Measurements from ENCODE around the gene NGRN.

The NGRN gene

DNA sequence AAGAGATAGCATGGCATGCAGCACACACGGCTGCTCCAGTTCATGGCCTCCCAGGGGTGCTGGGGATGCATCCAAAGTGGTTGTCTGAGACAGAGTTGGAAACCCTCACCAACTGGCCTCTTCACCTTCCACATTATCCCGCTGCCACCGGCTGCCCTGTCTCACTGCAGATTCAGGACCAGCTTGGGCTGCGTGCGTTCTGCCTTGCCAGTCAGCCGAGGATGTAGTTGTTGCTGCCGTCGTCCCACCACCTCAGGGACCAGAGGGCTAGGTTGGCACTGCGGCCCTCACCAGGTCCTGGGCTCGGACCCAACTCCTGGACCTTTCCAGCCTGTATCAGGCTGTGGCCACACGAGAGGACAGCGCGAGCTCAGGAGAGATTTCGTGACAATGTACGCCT lies 36.5 kb upstream of the NGRN start:
- TF ChIP-seq, protein P1, sequence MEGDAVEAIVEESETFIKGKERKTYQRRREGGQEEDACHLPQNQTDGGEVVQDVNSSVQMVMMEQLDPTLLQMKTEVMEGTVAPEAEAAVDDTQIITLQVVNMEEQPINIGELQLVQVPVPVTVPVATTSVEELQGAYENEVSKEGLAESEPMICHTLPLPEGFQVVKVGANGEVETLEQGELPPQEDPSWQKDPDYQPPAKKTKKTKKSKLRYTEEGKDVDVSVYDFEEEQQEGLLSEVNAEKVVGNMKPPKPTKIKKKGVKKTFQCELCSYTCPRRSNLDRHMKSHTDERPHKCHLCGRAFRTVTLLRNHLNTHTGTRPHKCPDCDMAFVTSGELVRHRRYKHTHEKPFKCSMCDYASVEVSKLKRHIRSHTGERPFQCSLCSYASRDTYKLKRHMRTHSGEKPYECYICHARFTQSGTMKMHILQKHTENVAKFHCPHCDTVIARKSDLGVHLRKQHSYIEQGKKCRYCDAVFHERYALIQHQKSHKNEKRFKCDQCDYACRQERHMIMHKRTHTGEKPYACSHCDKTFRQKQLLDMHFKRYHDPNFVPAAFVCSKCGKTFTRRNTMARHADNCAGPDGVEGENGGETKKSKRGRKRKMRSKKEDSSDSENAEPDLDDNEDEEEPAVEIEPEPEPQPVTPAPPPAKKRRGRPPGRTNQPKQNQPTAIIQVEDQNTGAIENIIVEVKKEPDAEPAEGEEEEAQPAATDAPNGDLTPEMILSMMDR (conservative IDR thresholded peaks at IDR 0.05; ENCODE audit: low read depth), result no peak
- peak overlapping the region; percentile 94 for H3K27ac ChIP-seq
- ChIA-PET CTCF (interaction anchor here (0.6 to 0.7 kb wide), 3 partner anchors 14 to 91 kb away, joined by 5 to 9 read pairs (median 5); no protein-coding TSS in a partner anchor), POLR2A (ENCODE audit: low non-redundant PET) (interaction anchor here (0.9 kb wide), 1 partner anchor 39 kb away, joined by 3 read pairs; no protein-coding TSS in a partner anchor)
- DNase-seq (ENCODE audit: low spot score), result no peak

DNA sequence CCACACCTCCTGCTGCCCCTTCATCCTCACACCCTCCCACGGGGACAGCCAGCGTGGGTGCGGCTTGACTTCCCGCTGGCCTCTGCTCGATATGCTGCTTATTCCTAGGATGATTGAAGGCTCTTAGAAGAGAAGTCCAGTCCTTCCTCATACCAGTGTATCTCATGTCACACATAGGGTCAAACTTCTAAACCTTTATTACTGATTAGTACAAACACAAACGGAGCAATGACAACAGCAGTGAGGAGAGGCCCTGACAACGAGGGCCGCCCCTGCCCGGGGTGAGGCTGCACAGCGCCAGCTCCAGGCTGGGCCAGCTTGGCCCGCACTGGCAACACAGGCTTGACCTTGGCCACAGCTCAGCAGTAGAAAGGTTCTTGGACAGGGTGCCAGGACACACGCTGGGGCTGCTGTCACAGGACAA lies 35.4 kb upstream of the NGRN start:
- DNase-seq (ENCODE audit: low spot score), result no peak
- H3K27ac ChIP-seq, result peak overlapping the region; percentile 94
- CTCF ChIA-PET, result interaction anchor here (0.6 kb wide), 1 partner anchor 7 kb away, joined by 3 read pairs; no protein-coding TSS in a partner anchor
- TF ChIP-seq, protein P1 (conservative IDR thresholded peaks at IDR 0.05; ENCODE audit: low read depth), result no peak
- POLR2A ChIA-PET (ENCODE audit: low non-redundant PET), result no interaction called here

DNA sequence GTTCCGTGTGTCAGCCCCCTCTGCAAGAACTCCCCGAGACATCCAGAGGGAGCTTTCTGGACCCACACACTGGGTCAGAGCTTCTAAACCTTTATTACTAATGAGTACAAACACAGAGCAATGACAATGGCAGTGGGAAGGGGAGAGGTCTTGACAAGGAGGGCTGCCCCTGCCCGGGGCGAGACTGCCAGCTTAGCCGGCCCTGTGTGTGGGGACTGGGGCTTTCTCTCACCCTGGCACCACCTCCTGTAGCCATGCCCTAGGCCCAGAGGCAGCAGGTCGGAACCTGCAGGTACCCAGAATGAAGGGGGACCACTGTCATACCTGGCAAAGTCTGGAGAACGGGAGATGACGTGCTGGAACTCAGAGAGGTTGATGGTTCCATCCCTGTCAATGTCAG lies 34.9 kb upstream of the NGRN start:
- TF ChIP-seq, protein P1 (conservative IDR thresholded peaks at IDR 0.05; ENCODE audit: low read depth), result no peak
- POLR2A ChIA-PET (ENCODE audit: low non-redundant PET), result no interaction called here
- CTCF ChIA-PET, result interaction anchor here (0.6 kb wide), 1 partner anchor 8 kb away, joined by 3 read pairs; no protein-coding TSS in a partner anchor
- peak overlapping the region; percentile 94 for H3K27ac ChIP-seq
- no peak for DNase-seq (ENCODE audit: low spot score)

DNA sequence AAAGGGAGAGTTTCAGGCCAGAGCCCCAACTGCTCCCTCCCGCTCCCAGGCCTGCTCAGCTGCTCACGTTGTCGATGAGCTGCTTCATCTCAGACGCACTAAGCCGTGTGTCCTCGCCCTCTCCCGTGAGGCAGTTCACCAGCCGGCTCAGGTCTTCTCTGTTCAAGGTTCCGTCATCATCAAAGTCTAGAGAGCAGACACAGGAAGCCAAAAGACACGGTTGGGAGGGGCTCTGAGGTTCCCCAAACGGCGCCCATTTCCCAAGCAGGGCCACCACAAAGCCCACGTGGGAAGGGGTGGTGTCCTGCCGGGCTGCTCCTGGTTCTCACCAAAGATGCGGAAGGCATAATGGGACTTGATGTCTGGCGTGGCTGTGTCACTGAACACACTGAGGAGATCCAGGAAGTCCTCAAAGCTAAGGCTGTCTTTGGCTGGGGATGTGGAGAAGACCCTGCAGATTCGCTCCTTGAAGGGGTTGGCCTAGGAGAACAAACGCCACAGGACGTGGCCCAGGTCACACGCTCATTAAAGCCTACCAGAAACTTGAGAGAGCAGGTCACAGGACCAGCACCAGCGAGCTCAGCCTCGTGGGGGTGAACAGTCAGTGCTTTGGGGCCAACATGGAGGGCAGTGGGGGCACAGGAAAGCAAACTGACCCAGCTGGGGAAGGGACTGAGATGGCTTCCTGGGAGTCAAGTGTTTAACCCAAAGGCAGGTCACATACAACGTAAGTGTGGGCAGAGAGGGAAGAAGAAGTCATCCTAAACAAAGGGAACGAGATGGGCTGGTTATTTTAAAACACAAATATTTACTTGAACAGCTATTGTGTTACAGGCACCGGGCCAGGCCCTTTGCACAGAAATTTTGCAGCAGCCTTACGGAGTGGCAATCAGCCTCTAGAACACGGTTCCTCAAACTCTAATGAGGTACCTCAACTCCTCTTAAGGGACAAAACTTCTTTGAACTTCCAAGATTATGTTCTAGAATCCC lies 34.1 kb upstream of the NGRN start:
- TF ChIP-seq, protein P1 (conservative IDR thresholded peaks at IDR 0.05; ENCODE audit: low read depth), result no peak
- no peak for DNase-seq (ENCODE audit: low spot score)
- ChIA-PET CTCF (interaction anchor here (0.6 to 1.8 kb wide), 5 partner anchors 10 to 127 kb away, joined by 3 to 5 read pairs (median 4); no protein-coding TSS in a partner anchor), POLR2A (ENCODE audit: low non-redundant PET) (interaction anchor here (0.6 kb wide), 1 partner anchor 17 kb away, joined by 7 read pairs; no protein-coding TSS in a partner anchor)
- peak overlapping the region; percentile 94 for H3K27ac ChIP-seq

DNA sequence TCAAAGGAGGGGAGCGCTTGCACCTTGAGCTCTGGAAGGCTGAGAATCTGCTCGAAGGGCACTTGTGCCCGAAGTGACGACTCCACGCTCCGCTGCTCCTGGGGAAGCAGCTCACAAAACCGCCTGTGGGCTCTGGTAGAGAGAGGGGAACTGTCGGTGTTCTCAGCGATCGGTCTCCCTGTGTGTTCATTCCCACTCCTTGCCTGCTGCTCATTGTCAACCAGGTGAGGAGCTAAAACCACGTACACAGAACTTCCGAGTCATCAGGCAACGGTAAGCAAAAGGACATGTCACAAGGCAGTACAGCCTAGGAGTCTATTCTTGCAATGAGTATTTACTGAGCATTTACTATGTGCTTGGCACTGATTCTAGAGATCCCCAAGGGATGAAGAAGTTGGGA lies 33.3 kb upstream of the NGRN start:
- TF ChIP-seq, protein P1 (conservative IDR thresholded peaks at IDR 0.05; ENCODE audit: low read depth), result no peak
- ChIA-PET POLR2A (ENCODE audit: low non-redundant PET) (interaction anchor here (0.6 to 2.0 kb wide), 2 partner anchors 20 to 77 kb away, joined by 4 to 6 read pairs; no protein-coding TSS in a partner anchor), CTCF (interaction anchor here (0.6 to 1.8 kb wide), 8 partner anchors 11 to 131 kb away, joined by 3 to 7 read pairs (median 4); no protein-coding TSS in a partner anchor)
- peak overlapping the region; percentile 94 for H3K27ac ChIP-seq
- no peak for DNase-seq (ENCODE audit: low spot score)

DNA sequence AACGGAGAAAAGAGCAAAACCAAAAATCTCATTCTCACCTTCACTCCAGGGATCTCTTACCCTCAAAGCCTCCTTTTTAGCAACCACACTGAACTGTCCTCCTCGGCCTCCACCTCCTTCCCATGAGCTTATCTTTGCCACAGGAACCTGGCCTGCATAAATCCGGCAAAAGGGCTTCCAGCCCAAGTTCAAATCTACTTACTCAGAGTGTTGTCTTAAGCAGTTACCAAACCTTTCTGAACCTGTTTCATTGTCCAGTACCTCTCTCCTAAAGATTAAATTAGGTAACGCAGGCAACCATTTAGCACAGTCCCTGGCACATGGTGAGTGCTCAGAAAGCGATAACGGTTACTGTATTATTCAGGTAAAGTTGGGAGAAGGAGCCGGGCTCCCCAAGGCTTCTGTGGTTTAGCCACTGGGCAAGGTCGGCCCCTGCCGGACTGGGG lies 32.5 kb upstream of the NGRN start:
- TF ChIP-seq, protein P1 (conservative IDR thresholded peaks at IDR 0.05; ENCODE audit: low read depth), result peak; percentile 88
- H3K27ac ChIP-seq, result peak overlapping the region; percentile 94
- CTCF ChIA-PET, result interaction anchor here (0.6 to 1.6 kb wide), 5 partner anchors 20 to 131 kb away, joined by 3 to 7 read pairs (median 4); no protein-coding TSS in a partner anchor
- POLR2A ChIA-PET (ENCODE audit: low non-redundant PET), result interaction anchor here (0.6 to 2.0 kb wide), 3 partner anchors 21 to 78 kb away, joined by 3 to 6 read pairs (median 4); no protein-coding TSS in a partner anchor
- DNase-seq (ENCODE audit: low spot score), result peak; percentile 26

All from RWPE1 (cell line).